ENCODE measurements around the gene ANTXR1. TPM values are rescaled to one million over a fixed set of nuclear protein-coding genes. Genes with fewer than 3 reads are reported as not detected.

The ANTXR1 gene
- total and polyA plus RNA-seq, 5 donors from 2014 or later: not detected

DNA sequence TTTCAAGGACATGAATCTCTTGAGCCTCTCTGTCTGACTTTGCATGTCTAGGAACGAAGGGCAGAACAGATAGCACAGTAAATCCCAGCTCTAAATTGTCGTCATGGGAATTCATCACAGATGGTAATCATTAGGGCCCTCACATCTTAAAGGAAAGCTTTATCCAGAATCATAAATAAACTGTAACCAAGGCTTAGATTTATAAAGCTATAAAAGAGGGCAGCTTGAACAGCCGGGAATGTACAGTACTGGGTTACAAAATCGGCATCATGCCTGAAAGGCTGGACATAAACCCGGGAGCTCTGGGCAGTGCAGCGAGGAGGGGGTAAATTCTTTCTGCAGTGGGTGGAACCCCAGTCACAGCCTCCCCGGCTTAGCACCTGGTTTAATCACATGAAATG, 229.7 kb downstream of the ANTXR1 start:
- no peak for ATAC-seq (ENCODE audit: low read depth in 2 of 2)

GRCh38 chr2:69243652-69244051, 230.7 kb downstream of the ANTXR1 start:
- Mint-ChIP-seq H3K4me1 (no peaks in the 10 kb centered on the region), H3K4me3 (no peak overlapping the region), H3K27me3 (peaks cover 26% of the 10 kb centered on the region), H3K36me3 (no peaks in the 10 kb centered on the region), H3K9me3 (peaks cover 0 to 1% (median 0%) of the 10 kb centered on the region in 7 donors), H3K27ac (no peak overlapping the region)
- no peak for ATAC-seq (ENCODE audit: low read depth in 2 of 2)
- no peaks in the 10 kb centered on the region for H3K36me3 ChIP-seq (ENCODE audit: control insufficient read depth, insufficient read depth, low read length)
- no peak for DNase-seq
- no peaks in the 10 kb centered on the region for H3K9me3 ChIP-seq (ENCODE audit: control insufficient read depth in 2 of 2, low read length in 2 of 2)
- H3K4me3 ChIP-seq (ENCODE audit: low read depth, low read length): no peak overlapping the region
- H3K27ac ChIP-seq (ENCODE audit: insufficient read depth, low read length, poor library complexity, severe bottlenecking): no peak overlapping the region
- H3K27me3 ChIP-seq (ENCODE audit: control insufficient read depth, insufficient read depth, low read length): peaks cover 2% of the 10 kb centered on the region
- no peaks in the 10 kb centered on the region for H3K4me1 ChIP-seq (ENCODE audit: control insufficient read depth, insufficient read depth, low read length, poor library complexity, severe bottlenecking)

More for the DNA sequence above, 229.7 kb downstream of the ANTXR1 start:
- peaks cover 0 to 1% (median 0%) of the 10 kb centered on the region in 7 donors for H3K9me3 Mint-ChIP-seq
- no peak overlapping the region for H3K4me3 Mint-ChIP-seq
- no peaks in the 10 kb centered on the region for H3K4me1 Mint-ChIP-seq
- no peaks in the 10 kb centered on the region for H3K36me3 ChIP-seq (ENCODE audit: control insufficient read depth, insufficient read depth, low read length)
- H3K27ac ChIP-seq (ENCODE audit: insufficient read depth, low read length, poor library complexity, severe bottlenecking): no peak overlapping the region
- H3K27me3 Mint-ChIP-seq: peaks cover 27% of the 10 kb centered on the region
- DNase-seq: no peak
- H3K4me1 ChIP-seq (ENCODE audit: control insufficient read depth, insufficient read depth, low read length, poor library complexity, severe bottlenecking): no peaks in the 10 kb centered on the region
- H3K9me3 ChIP-seq (ENCODE audit: control insufficient read depth in 2 of 2, low read length in 2 of 2): no peaks in the 10 kb centered on the region
- H3K4me3 ChIP-seq (ENCODE audit: low read depth, low read length): no peak overlapping the region
- H3K27ac Mint-ChIP-seq: no peak overlapping the region
- H3K27me3 ChIP-seq (ENCODE audit: control insufficient read depth, insufficient read depth, low read length): peaks cover 4% of the 10 kb centered on the region
- no peaks in the 10 kb centered on the region for H3K36me3 Mint-ChIP-seq

- Mint-ChIP-seq H3K27me3 (peaks cover 27% of the 10 kb centered on the region), H3K4me1 (no peaks in the 10 kb centered on the region), H3K4me3 (peak overlapping the region in 1 of 4 donors; percentile 84), H3K36me3 (no peaks in the 10 kb centered on the region), H3K27ac (no peak overlapping the region), H3K9me3 (no peaks in the 10 kb centered on the region)
- peaks cover 8% of the 10 kb centered on the region for H3K27me3 ChIP-seq (ENCODE audit: control insufficient read depth, insufficient read depth, low read length)
- H3K27ac ChIP-seq (ENCODE audit: insufficient read depth, low read length, poor library complexity, severe bottlenecking): no peak overlapping the region
- no peak overlapping the region for H3K4me3 ChIP-seq (ENCODE audit: low read depth, low read length)
- H3K36me3 ChIP-seq (ENCODE audit: control insufficient read depth, insufficient read depth, low read length): no peaks in the 10 kb centered on the region
- H3K4me1 ChIP-seq (ENCODE audit: control insufficient read depth, insufficient read depth, low read length, poor library complexity, severe bottlenecking): no peaks in the 10 kb centered on the region
- DNase-seq (no peak), ATAC-seq (ENCODE audit: low read depth in 2 of 2) (no peak)
- H3K9me3 ChIP-seq (ENCODE audit: control insufficient read depth in 2 of 2, low read length in 2 of 2): no peaks in the 10 kb centered on the region
These were observed 231.9 kb downstream of the ANTXR1 start for GRCh38 chr2:69244882-69245281.

DNA sequence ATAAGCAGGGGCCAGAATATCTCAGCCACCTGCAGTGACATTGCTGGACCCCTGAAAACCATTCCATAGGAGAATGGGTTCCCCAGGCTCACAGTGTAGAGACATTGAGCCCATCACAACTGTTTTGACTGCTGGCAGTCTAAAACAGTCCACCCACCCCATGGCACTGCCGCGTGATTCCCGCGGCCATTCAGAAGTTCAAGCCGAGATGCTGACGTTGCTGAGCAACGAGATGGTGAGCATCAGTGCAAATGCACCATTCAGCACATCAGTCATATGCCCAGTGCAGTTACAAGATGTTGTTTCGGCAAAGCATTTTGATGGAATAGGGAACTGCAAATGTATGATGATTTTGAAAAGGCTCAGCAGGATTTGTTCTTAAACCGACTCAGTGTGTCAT, 234.6 kb downstream of the ANTXR1 start:
- Mint-ChIP-seq H3K4me3 (no peak overlapping the region), H3K4me1 (no peaks in the 10 kb centered on the region), H3K27me3 (peaks cover 27% of the 10 kb centered on the region), H3K9me3 (no peaks in the 10 kb centered on the region), H3K27ac (no peak overlapping the region), H3K36me3 (no peaks in the 10 kb centered on the region)
- ATAC-seq (ENCODE audit: low read depth in 2 of 2) (no peak), DNase-seq (no peak)
- Histone ChIP-seq H3K27me3 (ENCODE audit: control insufficient read depth, insufficient read depth, low read length) (peaks cover 9% of the 10 kb centered on the region), H3K9me3 (ENCODE audit: control insufficient read depth in 2 of 2, low read length in 2 of 2) (no peaks in the 10 kb centered on the region), H3K4me3 (ENCODE audit: low read depth, low read length) (no peak overlapping the region), H3K4me1 (ENCODE audit: control insufficient read depth, insufficient read depth, low read length, poor library complexity, severe bottlenecking) (no peaks in the 10 kb centered on the region), H3K36me3 (ENCODE audit: control insufficient read depth, insufficient read depth, low read length) (no peaks in the 10 kb centered on the region), H3K27ac (ENCODE audit: insufficient read depth, low read length, poor library complexity, severe bottlenecking) (no peak overlapping the region)

DNA sequence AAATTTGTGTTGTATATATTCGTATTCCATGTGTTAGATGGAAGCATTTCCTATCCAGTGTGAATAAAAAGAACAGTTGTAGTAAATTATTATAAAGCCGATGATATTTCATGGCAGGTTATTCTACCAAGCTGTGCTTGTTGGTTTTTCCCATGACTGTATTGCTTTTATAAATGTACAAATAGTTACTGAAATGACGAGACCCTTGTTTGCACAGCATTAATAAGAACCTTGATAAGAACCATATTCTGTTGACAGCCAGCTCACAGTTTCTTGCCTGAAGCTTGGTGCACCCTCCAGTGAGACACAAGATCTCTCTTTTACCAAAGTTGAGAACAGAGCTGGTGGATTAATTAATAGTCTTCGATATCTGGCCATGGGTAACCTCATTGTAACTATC, 235.3 kb downstream of the ANTXR1 start:
- Histone ChIP-seq H3K4me1 (ENCODE audit: control insufficient read depth, insufficient read depth, low read length, poor library complexity, severe bottlenecking) (no peaks in the 10 kb centered on the region), H3K27me3 (ENCODE audit: control insufficient read depth, insufficient read depth, low read length) (peaks cover 9% of the 10 kb centered on the region), H3K9me3 (ENCODE audit: control insufficient read depth in 2 of 2, low read length in 2 of 2) (no peaks in the 10 kb centered on the region), H3K27ac (ENCODE audit: insufficient read depth, low read length, poor library complexity, severe bottlenecking) (no peak overlapping the region), H3K36me3 (ENCODE audit: control insufficient read depth, insufficient read depth, low read length) (no peaks in the 10 kb centered on the region), H3K4me3 (ENCODE audit: low read depth, low read length) (no peak overlapping the region)
- no peak for DNase-seq
- Mint-ChIP-seq H3K27ac (no peak overlapping the region), H3K27me3 (peaks cover 24% of the 10 kb centered on the region), H3K9me3 (no peaks in the 10 kb centered on the region), H3K36me3 (no peaks in the 10 kb centered on the region), H3K4me1 (no peaks in the 10 kb centered on the region), H3K4me3 (no peak overlapping the region)
- ATAC-seq (ENCODE audit: low read depth in 2 of 2): no peak

DNA sequence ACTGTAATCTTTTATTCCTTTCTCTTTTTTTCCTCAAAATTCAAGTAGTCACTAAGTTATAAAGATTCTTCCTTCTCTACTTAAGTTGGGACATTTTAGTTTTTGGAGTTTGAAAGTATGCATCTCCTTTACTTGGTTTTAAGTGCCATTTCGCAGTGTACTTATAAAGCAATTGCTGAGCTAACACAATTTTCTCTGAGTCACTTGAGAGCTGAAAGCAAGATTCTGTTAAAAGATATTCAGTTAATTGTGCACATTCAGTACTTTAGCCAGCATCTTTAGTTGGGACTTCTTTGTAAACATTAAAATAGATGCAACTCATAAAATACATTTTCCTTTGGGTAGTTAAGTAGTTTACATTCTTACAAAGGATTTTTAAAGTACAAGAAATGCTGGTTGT, 238.0 kb downstream of the ANTXR1 start:
- no peaks in the 10 kb centered on the region for H3K36me3 ChIP-seq (ENCODE audit: control insufficient read depth, insufficient read depth, low read length)
- Mint-ChIP-seq H3K27ac (no peak overlapping the region), H3K36me3 (no peaks in the 10 kb centered on the region), H3K4me3 (no peak overlapping the region), H3K4me1 (no peaks in the 10 kb centered on the region), H3K9me3 (no peaks in the 10 kb centered on the region), H3K27me3 (peaks cover 27% of the 10 kb centered on the region)
- peaks cover 14% of the 10 kb centered on the region for H3K27me3 ChIP-seq (ENCODE audit: control insufficient read depth, insufficient read depth, low read length)
- no peak for DNase-seq
- no peak overlapping the region for H3K4me3 ChIP-seq (ENCODE audit: low read depth, low read length)
- H3K4me1 ChIP-seq (ENCODE audit: control insufficient read depth, insufficient read depth, low read length, poor library complexity, severe bottlenecking): no peaks in the 10 kb centered on the region
- no peaks in the 10 kb centered on the region for H3K9me3 ChIP-seq (ENCODE audit: control insufficient read depth in 2 of 2, low read length in 2 of 2)
- no peak for ATAC-seq (ENCODE audit: low read depth in 2 of 2)
- H3K27ac ChIP-seq (ENCODE audit: insufficient read depth, low read length, poor library complexity, severe bottlenecking): no peak overlapping the region

DNA sequence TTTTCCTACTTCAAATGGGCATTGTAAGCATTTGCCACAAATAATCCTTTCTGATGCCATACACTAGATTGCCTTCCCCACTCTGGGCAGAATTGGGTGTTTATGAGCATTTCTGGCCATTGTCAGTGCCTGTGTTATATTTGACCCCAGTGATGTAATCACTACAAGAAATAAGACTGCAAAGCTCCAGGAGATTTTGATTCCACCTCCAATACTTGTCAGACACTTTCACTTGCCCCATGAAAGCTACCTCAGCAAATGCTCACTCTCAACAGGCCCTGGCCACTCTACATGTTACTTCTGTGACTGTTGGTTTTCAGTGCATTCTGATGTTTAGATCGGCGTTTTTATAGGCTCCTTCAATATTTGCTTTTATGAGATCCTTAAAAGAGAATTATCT, 239.0 kb downstream of the ANTXR1 start:
- Mint-ChIP-seq H3K4me1 (no peaks in the 10 kb centered on the region), H3K27me3 (peaks cover 19% of the 10 kb centered on the region), H3K36me3 (no peaks in the 10 kb centered on the region), H3K9me3 (peaks cover 0 to 6% (median 0%) of the 10 kb centered on the region in 7 donors), H3K4me3 (no peak overlapping the region), H3K27ac (no peak overlapping the region)
- Histone ChIP-seq H3K9me3 (ENCODE audit: control insufficient read depth in 2 of 2, low read length in 2 of 2) (no peaks in the 10 kb centered on the region), H3K4me1 (ENCODE audit: control insufficient read depth, insufficient read depth, low read length, poor library complexity, severe bottlenecking) (no peaks in the 10 kb centered on the region), H3K27me3 (ENCODE audit: control insufficient read depth, insufficient read depth, low read length) (peaks cover 12% of the 10 kb centered on the region), H3K36me3 (ENCODE audit: control insufficient read depth, insufficient read depth, low read length) (no peaks in the 10 kb centered on the region), H3K27ac (ENCODE audit: insufficient read depth, low read length, poor library complexity, severe bottlenecking) (no peak overlapping the region), H3K4me3 (ENCODE audit: low read depth, low read length) (no peak overlapping the region)
- ATAC-seq (ENCODE audit: low read depth in 2 of 2) (no peak), DNase-seq (no peak)

GRCh38 chr2:69253112-69253511, 240.1 kb downstream of the ANTXR1 start:
- no peak overlapping the region for H3K27ac ChIP-seq (ENCODE audit: insufficient read depth, low read length, poor library complexity, severe bottlenecking)
- no peaks in the 10 kb centered on the region for H3K9me3 ChIP-seq (ENCODE audit: control insufficient read depth in 2 of 2, low read length in 2 of 2)
- H3K4me3 ChIP-seq (ENCODE audit: low read depth, low read length): no peak overlapping the region
- Mint-ChIP-seq H3K4me3 (no peak overlapping the region), H3K27ac (no peak overlapping the region), H3K27me3 (peaks cover 19% of the 10 kb centered on the region), H3K9me3 (peaks cover 0 to 9% (median 0%) of the 10 kb centered on the region in 7 donors), H3K4me1 (no peaks in the 10 kb centered on the region), H3K36me3 (no peaks in the 10 kb centered on the region)
- H3K36me3 ChIP-seq (ENCODE audit: control insufficient read depth, insufficient read depth, low read length): no peaks in the 10 kb centered on the region
- no peak for DNase-seq
- H3K4me1 ChIP-seq (ENCODE audit: control insufficient read depth, insufficient read depth, low read length, poor library complexity, severe bottlenecking): no peaks in the 10 kb centered on the region
- no peak for ATAC-seq (ENCODE audit: low read depth in 2 of 2)
- H3K27me3 ChIP-seq (ENCODE audit: control insufficient read depth, insufficient read depth, low read length): peaks cover 12% of the 10 kb centered on the region

Data from CD4-positive, CD25-positive, alpha-beta regulatory T cell (primary cell).